GM19043 (cell line): ENCODE results near the gene SENP7.

Source experiments
- ATAC-seq: cut with Tn5 transposase; IDR thresholded peaks from one replicate; pipeline ENCODE4 v1.9.1; 2021; ENCODE audit warnings: low read depth; ENCODE audit not compliant: unreplicated experiment

The SENP7 gene

DNA sequence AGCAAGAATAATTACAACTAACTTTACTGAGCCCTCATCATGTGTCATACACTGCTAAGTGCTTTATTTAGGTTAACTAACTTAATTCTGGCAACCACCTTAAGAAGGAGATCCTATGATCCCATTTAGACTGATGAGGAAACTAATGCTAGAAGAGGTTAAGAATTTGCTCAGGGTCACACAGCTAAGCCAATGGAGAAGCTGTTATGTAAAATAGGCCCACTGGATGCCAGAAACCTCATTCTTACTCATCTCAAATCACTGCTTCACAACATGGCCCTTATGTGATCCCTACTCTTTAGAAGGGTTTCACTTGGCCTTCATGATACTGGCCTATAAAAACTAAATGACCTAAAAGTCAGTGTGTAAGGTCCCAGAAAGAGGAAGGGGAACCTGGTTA is 233.8 kb downstream of the SENP7 start:
- no peak for ATAC-seq

DNA sequence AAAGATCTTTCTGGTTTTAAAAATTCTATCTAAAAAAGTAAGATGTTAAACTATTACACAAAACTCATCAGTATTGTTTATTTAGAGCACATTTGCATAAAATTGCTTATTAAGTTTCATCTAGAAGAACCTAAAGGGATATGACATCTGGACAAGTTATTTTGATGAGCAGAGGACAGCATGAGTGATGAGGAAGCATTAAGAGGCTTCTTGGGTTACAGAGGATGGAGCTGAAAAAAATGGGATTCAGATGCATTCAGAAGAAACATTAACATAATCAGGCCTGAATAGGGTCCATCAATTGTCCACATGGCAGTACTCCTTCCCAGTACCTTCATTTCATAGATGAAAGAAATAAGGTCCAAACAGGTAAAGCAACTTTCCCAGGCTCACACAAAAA is 234.3 kb downstream of the SENP7 start:
- ATAC-seq = no peak
